NCI-H1436 (cell line): ENCODE data around the gene DLL4.
"Not testable (repeated sequence)": the region's sequence is repeated elsewhere in the genome, so short reads cannot be mapped to it uniquely, and the experiment has no call there.

Source experiments
- DNase-seq: peaks from one replicate; lab custom pipeline; 2025; lab: John Stamatoyannopoulos, UW

DLL4 gene

GRCh38 chr15:40958723-40959122 lies 29.6 kb downstream of the DLL4 start:
- no peak for DNase-seq

GRCh38 chr15:40959331-40960141 lies 30.4 kb downstream of the DLL4 start:
- no peak for DNase-seq

- DNase-seq, result no peak
Measured at GRCh38 chr15:40960151-40960885, 31.2 kb downstream of the DLL4 start.

GRCh38 chr15:40960925-40961324 lies 31.8 kb downstream of the DLL4 start:
- DNase-seq, result no peak

- not testable (repeated sequence) for DNase-seq
Measured at GRCh38 chr15:40961740-40962139, 32.6 kb downstream of the DLL4 start.

DNA sequence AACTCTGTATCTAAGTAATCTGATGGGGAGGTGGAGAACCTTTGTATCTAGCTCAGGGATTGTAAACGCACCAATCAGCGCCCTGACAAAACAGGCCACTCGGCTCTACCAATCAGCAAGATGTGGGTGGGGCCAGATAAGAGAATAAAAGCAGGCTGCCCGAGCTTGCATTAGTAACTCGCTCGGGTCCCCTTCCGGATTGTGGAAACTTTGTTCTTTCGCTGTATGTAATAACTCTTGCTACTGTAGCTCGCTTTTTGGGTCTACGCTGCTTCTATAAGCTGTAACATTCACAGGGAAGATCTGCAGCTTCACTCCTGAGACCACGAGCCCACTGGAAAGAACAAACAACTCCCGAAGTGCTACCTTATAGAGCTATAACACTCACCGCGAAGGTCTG lies 33.2 kb downstream of the DLL4 start:
- not testable (repeated sequence) for DNase-seq

- no peak for DNase-seq
Measured at GRCh38 chr15:40963201-40963600, 34.1 kb downstream of the DLL4 start.

- DNase-seq, result no peak
Measured at GRCh38 chr15:40964006-40964405, 34.9 kb downstream of the DLL4 start.

DNA sequence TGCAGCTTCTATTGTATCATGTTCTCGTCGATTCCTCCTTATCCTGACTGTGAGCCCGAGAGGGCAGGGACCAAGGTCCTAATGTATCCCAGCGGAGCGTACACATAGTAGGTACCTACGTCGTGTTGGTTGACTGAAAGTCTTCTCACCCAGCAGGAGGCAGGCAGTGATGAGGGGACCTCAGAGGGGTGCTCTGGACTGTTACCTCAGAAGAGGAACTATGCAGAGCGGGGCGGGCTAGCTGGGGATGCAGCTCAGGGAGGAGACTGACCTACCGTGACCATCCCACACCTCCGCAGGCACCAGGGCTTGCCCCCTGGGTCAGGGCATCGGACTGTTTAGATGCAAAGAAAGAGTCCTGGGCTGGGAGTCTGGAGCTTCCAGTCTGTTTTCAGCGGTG lies 35.5 kb downstream of the DLL4 start:
- no peak for DNase-seq

DNA sequence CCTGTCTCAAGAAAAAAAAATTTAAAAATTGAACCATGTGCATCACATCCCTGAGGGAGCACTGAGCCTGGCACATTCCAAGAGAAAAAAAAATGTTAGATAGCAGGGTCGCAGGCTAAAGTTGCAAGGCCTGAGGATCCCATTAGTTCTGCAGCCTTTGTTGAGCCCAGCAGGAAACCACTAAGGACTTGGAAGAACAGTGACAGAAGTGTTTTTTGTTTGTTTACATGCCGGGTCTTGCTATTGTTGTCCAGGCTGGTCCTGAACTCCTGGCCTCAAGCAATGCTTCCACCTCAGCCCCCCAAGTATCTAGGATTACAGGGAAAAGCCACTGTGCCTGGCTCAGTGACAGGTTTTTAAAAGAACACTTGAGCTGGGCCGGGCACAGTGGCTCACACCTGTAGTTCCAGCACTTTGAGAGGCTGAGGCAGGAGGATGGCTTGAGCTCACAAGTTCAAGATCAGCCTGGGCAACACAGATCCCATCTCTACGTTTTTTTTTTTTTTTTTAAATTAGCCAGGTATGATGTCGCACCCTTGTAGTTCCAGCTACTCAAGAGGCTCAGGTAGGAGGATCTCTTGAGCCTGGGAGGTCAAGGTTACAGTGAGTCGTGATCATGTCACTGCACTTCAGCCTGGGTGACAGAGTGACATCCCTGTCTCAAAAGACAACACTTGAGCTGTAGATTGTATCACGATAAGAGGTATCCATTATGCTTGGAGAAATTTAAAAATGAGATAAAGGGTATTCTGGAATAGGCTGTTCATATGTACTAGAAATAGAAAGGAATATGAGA lies 39.3 kb downstream of the DLL4 start:
- DNase-seq, result no peak

DNA sequence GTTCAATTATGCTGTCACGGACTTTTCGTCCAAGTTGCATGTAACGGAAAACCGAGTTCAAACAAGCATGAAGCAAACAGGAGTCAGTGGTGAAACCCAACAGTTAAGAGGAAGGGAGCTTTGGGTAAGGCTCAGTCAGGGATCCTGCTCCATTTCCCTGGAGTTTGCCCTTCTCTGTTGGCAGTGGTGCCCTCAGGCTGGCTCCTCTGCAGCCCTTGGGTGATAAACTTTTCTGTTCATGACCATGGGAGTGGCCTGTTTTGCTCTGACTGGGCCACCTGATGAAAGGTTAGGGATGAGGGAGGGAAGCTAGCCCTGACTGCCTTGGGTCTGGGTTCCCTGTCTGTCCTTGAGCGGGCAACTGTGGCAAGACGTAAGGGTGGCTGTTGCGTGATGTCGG lies 40.2 kb downstream of the DLL4 start:
- no peak for DNase-seq

- DNase-seq, result no peak
Measured at GRCh38 chr15:40974879-40975278, 45.7 kb downstream of the DLL4 start.

DNA sequence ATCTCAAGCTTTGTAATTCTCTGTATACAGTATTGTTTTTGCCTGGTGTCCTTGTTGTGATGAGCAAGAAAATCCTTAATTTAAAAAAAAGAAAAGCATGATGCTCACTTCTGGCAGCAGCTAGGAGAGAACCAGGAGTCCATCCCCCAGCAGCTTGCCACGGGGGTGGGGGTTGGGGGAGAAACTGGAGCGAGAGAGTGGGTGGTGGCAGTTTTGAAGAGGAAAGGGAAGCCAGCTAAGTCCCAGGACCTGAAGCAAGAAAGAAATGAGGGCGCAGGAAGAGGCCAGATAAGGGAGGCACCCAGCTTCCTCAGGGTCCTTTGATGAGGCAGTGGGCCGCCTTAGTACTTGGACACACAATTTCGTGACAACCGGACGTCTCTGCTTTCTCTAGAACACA lies 47.7 kb downstream of the DLL4 start:
- DNase-seq, result no peak

DNA sequence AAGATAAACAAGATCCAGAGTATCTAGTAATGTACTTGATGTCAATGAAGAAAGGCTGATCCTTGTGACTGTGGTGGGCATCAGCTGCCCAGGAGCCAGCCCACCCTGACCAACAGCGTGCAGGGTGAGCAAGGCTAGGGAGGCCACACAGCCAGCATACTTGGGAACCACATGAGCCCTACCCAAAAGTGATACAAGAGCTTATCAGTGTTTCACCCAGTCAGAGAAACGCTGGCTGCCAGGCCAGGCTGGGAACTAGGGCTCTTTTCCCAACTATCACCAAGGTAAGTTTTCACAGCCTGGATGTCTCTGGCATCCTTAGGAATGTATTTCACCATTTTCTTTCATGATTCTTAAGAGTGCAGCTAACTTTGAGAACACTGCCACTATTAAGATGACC lies 49.0 kb downstream of the DLL4 start:
- DNase-seq, result no peak

GRCh38 chr15:40978562-40978961 lies 49.4 kb downstream of the DLL4 start:
- no peak for DNase-seq

DNA sequence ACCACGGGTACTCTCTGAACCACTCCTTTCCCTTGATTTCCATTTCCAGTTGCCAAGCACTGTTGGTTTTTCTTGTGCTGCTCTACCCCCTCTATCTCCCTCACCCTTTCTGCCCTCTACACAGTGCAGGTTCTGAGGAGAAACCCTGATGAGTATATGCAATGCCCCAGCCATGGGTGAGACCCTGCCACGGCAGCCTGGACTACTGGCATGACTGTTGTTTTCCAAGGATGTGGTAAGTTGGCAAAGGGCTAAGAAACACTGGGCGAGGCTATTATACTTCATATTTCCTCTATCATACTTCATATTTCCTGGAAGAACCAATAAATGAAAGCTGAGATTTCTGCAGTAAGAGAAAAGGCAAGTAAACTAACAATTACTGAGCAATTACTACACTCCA lies 52.0 kb downstream of the DLL4 start:
- DNase-seq, result no peak

GRCh38 chr15:40982855-40983254 lies 53.7 kb downstream of the DLL4 start:
- no peak for DNase-seq

DNA sequence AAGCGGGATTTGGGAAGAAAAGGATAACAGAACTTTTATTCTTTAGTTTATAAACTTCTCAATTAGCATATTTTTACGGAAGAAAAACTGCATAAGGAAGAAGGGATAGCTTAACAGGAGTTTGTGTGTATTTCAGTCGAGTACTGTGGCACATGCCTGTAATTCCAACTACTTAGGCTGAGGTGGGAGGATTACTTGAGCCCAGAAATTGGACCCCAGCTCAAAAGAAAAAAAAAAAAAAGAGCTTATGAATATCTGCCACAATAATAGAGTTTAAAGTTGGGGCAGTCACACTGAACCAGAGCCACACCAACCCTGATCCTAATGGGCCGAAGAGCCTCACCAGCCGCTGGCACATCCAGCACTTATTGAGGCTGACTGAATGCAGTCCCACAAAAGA lies 55.3 kb downstream of the DLL4 start:
- no peak for DNase-seq

DNA sequence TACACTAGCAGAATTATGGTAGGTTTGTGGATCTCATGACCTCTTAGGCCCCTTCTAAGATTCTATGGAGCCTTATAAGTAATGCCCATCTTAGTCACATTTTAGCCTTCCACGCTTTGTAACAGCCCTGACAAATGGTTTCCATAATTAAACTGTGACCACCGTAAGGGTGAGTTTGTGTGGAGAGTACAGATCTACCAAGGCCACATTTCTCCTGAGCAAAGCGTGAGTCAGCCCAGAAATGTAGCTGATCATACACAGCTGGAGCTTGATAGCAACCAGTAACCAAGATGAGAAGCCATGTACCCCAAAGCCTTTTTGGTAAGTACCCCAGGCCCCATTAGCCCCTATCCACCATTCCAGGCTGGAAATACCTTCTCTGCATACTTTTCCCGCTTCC lies 55.8 kb downstream of the DLL4 start:
- no peak for DNase-seq

DNA sequence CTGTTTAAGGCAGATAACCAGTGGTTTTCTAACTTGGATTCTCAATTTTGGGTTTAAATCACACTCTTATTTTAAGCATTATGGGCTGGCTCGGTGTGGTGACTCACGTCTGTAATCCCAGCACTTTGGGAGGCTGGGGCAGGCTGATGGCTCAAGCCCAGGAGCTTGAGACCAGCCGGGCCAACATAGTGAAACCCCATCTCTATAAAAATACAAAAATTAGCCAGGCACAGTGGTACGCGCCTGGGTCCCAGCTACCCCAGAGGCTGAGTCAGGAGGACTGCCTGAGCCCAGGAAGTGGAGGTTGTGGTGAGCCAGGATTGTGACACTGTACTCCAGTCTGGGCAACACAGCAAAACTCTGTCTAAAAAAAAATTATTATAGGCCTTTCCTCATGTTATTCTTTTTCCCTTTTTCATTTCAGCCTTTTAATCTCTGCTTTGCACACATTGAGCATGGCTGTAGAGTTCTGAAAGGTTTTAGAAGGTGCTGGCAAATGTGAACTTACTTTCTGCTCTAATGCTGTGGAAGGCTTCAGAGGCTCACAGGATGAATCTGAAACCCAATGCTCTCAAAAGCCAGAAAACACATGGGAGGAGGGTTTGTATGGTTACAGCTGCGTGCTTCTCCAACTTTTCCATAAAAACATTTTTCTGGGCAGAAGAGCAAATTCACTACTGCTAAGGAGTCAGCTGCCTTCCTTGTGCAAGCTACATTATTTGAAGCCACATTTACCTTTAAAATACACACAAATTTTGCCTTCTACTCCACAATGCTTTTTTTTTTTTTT lies 56.6 kb downstream of the DLL4 start:
- DNase-seq, result no peak

- no peak for DNase-seq
Measured at GRCh38 chr15:40986820-40987219, 57.7 kb downstream of the DLL4 start.

- no peak for DNase-seq
Measured at GRCh38 chr15:40988156-40988555, 59.0 kb downstream of the DLL4 start.
